KMS-11 (cell line): ENCODE measurements around the gene TRAM2.

ENCODE experiments used
- H2AFZ ChIP-seq: fragments of 200-600 bp; sonication (generic); 2 replicates; pipeline ENCODE4 v1.6.1; 2016; ENCODE audit warnings: antibody characterized with exemption, mixed run types, low read depth
- H3K27ac ChIP-seq: fragments of 200-600 bp; sonication (generic); 2 replicates; pipeline ENCODE4 v1.6.1; 2016; ENCODE audit warnings: mild to moderate bottlenecking, mixed run types
- H3K27me3 ChIP-seq: fragments of 200-600 bp; sonication (generic); 2 replicates; pipeline ENCODE4 v1.6.1; 2017; ENCODE audit warnings: mild to moderate bottlenecking, low read depth, mixed run types, moderate library complexity; ENCODE audit not compliant: insufficient read depth
- H3K36me3 ChIP-seq: fragments of 200-600 bp; sonication (generic); 2 replicates; pipeline ENCODE4 v1.6.1; 2017; ENCODE audit warnings: mild to moderate bottlenecking, mixed run types; ENCODE audit not compliant: insufficient read depth
- H3K4me1 ChIP-seq: fragments of 200-600 bp; sonication (generic); 2 replicates; pipeline ENCODE4 v1.6.1; 2016; ENCODE audit warnings: mild to moderate bottlenecking, low read depth, mixed run types; ENCODE audit not compliant: poor library complexity, severe bottlenecking
- H3K4me2 ChIP-seq: fragments of 200-600 bp; sonication (generic); 2 replicates; pipeline ENCODE4 v1.7.0; 2016; ENCODE audit warnings: mild to moderate bottlenecking, mixed run types
- H3K4me3 ChIP-seq: fragments of 200-600 bp; sonication (generic); IDR thresholded peaks from 2 replicates; pipeline ENCODE4 v1.6.1; 2017; ENCODE audit warnings: low read depth, low read length, mixed read lengths; ENCODE audit not compliant: insufficient read depth
- H3K79me2 ChIP-seq: fragments of 200-600 bp; sonication (generic); 2 replicates; pipeline ENCODE4 v1.6.1; 2016; ENCODE audit warnings: low read depth, mixed run types; ENCODE audit not compliant: insufficient read depth
- H3K9ac ChIP-seq: fragments of 200-600 bp; sonication (generic); 2 replicates; pipeline ENCODE4 v1.6.1; 2016; ENCODE audit warnings: mild to moderate bottlenecking, mixed run types
- H4K20me1 ChIP-seq: fragments of 200-600 bp; sonication (generic); 2 replicates; pipeline ENCODE4 v1.6.1; 2016; ENCODE audit warnings: mild to moderate bottlenecking, mixed run types; ENCODE audit not compliant: insufficient read depth
- TF ChIP-seq, protein P1 (sequence below): fragments of 200-600 bp; sonication (generic); conservative IDR thresholded peaks from 2 replicates; pipeline ENCODE4 v1.6.1; 2017; ENCODE audit warnings: low read depth, mild to moderate bottlenecking, antibody characterized with exemption, low read length, moderate library complexity, mixed read lengths

TRAM2 gene

DNA sequence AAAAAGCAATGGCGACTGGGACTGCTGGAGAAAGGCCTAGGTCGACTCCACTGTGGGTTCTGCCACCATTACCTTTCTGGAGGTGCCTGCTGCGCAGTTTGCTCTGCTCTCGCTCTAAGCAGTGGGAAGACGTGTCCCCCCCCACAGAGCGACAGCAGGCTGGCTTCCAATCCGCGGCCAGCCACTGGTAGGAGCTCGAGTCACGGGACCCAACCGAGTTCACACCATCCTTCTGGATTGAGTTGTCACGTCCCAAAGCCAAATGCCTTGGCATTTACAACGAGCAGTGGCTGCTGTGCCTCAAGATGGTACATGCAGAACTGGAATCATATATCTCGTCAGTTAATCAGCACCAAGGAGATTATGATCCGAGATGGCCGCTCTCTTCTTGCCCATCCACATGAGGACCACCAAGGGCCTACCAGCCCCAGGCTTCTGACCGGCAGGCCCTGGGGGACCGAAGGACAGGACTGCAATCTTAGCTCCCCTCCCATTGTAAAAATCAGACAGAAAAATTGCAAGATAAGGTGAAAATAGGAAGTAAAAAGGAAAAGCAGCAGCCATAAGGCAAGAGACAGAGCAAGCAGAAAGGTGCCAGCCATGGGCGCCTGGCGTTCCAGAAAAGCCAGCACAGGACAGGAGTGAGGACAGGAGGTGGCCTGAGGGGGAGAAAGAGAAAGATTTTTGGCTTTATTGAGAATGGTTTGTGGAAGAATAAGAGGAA, 74.4 kb downstream of the TRAM2 start:
- peak overlapping the region; percentile 86 for H3K27ac ChIP-seq
- H3K27me3 ChIP-seq = no peaks in the 10 kb centered on the region
- H3K9ac ChIP-seq = no peak overlapping the region
- H3K4me2 ChIP-seq = peak overlapping the region; percentile 74; the same call in 1 of the 2 replicates
- H3K79me2 ChIP-seq = peaks cover 3% of the 10 kb centered on the region; the same call in 1 of the 2 replicates
- H3K4me3 ChIP-seq = no peak overlapping the region
- no peaks in the 10 kb centered on the region for H3K36me3 ChIP-seq
- H4K20me1 ChIP-seq = no peaks in the 10 kb centered on the region
- TF ChIP-seq, protein P1, sequence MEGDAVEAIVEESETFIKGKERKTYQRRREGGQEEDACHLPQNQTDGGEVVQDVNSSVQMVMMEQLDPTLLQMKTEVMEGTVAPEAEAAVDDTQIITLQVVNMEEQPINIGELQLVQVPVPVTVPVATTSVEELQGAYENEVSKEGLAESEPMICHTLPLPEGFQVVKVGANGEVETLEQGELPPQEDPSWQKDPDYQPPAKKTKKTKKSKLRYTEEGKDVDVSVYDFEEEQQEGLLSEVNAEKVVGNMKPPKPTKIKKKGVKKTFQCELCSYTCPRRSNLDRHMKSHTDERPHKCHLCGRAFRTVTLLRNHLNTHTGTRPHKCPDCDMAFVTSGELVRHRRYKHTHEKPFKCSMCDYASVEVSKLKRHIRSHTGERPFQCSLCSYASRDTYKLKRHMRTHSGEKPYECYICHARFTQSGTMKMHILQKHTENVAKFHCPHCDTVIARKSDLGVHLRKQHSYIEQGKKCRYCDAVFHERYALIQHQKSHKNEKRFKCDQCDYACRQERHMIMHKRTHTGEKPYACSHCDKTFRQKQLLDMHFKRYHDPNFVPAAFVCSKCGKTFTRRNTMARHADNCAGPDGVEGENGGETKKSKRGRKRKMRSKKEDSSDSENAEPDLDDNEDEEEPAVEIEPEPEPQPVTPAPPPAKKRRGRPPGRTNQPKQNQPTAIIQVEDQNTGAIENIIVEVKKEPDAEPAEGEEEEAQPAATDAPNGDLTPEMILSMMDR = no peak
- H3K4me1 ChIP-seq = peaks cover 96% of the 10 kb centered on the region
- H2AFZ ChIP-seq = no peak overlapping the region

DNA sequence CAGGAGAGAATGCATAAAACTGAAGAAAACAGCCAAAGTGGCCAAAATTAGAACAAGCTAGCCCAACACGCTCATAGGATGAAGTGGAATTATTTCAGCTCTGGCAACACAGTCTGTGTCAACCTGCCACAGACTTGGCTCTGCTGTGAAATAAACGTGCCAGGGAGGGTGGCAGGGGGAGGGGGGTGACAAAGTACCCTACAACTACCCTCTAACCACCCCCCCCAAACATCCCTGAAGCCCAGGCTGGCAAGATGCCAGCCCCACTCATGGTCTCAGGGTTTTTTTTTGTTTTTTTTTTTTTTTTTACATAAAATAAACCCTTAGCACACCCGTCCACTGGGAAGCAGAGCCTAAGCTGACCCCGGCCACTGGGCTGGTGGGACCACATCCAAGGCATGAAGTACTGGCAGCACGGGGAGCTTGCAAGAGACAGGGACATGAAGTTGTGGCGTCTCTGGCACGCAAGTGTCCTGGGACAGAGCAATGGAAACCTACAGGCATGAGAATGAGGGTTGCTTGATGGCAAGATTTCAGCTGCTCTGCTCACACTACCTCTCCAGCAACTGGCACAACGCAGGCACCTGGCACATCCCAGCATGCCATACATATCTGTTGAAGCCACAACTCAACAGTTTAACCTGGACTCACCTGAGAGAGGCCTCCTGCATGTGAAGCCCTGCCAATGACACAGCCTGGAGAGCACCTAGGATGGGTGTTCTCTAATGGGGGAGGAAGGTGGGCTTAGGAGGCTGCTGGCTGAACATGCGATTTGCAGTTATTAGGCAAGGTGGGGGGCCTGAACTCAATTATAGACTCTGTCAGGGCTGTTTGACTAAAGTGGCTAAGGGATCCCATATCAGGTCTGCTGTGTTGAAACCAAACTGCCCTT, 76.4 kb downstream of the TRAM2 start:
- Histone ChIP-seq H3K27ac (peak overlapping the region; percentile 91), H3K4me3 (no peak overlapping the region), H3K27me3 (no peaks in the 10 kb centered on the region), H3K36me3 (no peaks in the 10 kb centered on the region), H3K4me2 (peak overlapping the region; percentile 72), H2AFZ (no peak overlapping the region), H3K79me2 (peaks cover 3% of the 10 kb centered on the region; the same call in 1 of the 2 replicates), H3K4me1 (peaks cover 100% of the 10 kb centered on the region), H4K20me1 (no peaks in the 10 kb centered on the region), H3K9ac (no peak overlapping the region)
- TF ChIP-seq, protein P1 = no peak

- TF ChIP-seq, protein P1 = no peak
- H3K4me1 ChIP-seq = peaks cover 98% of the 10 kb centered on the region
- H4K20me1 ChIP-seq = no peaks in the 10 kb centered on the region
- peak overlapping the region; percentile 91 for H3K27ac ChIP-seq
- peaks cover 3% of the 10 kb centered on the region; the same call in 1 of the 2 replicates for H3K79me2 ChIP-seq
- H2AFZ ChIP-seq = no peak overlapping the region
- no peaks in the 10 kb centered on the region for H3K27me3 ChIP-seq
- H3K4me3 ChIP-seq = no peak overlapping the region
- H3K36me3 ChIP-seq = no peaks in the 10 kb centered on the region
- H3K4me2 ChIP-seq = peak overlapping the region; percentile 72
- H3K9ac ChIP-seq = peak overlapping the region; percentile 67
Measured at GRCh38 chr6:52499681-52500236, 77.1 kb downstream of the TRAM2 start.

DNA sequence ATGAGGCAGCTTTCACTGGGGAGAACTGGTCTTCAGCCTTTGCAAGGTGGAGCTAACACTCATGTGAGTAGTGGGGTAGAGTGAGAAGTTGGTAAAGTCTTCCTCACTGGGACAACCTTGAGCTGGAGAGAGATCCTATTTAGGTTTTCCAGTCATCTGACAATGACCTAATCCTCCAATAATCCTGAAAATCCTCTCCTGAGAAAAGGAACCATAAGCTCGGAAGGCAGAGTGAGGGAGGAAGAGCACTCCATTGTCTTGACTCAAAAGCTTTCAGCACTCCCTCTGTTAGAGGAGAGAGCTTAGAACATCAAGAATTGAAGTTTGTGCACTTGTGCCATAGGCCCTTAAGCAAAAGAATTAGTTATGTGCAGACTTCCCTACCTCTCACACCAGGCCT, 77.8 kb downstream of the TRAM2 start:
- Histone ChIP-seq H2AFZ (no peak overlapping the region), H3K36me3 (no peaks in the 10 kb centered on the region), H3K9ac (peak overlapping the region; percentile 67), H3K4me2 (peak overlapping the region; percentile 72), H4K20me1 (no peaks in the 10 kb centered on the region), H3K27ac (peak overlapping the region; percentile 91), H3K27me3 (no peaks in the 10 kb centered on the region), H3K79me2 (peaks cover 3% of the 10 kb centered on the region; the same call in 1 of the 2 replicates), H3K4me3 (no peak overlapping the region), H3K4me1 (peaks cover 98% of the 10 kb centered on the region)
- TF ChIP-seq, protein P1 = no peak
